Measurements from ENCODE around the gene HSD17B2.

GRCh38 chr16:82042144-82042543, 7.1 kb downstream of the HSD17B2 start:
- TF ChIP-seq CTCF (IDR thresholded peaks at IDR 0.05): no peak
- TF ChIP-seq POLR2A (IDR thresholded peaks at IDR 0.05): no peak
